ENCODE results near the gene CTNNB1. TPM values are rescaled to one million over a fixed set of nuclear protein-coding genes. Genes with fewer than 3 reads are reported as not detected.

CTNNB1 gene
- polyA plus RNA-seq, 1 donor (not counting 4 experiments of a cell fraction or from before 2014, with no cell fraction given) = 644 TPM

GRCh38 chr3:41199866-41200668 lies 762 bp downstream of the CTNNB1 start:
- Histone ChIP-seq H3K9me3 (ENCODE audit: control insufficient read depth, low read depth, low read length) (no peaks in the 10 kb centered on the region), H3K4me1 (ENCODE audit: control insufficient read depth, extremely low read depth, insufficient read depth, low read length) (peaks cover 23% of the 10 kb centered on the region), H3K9ac (ENCODE audit: control insufficient read depth, extremely low read depth, insufficient read depth, low read length) (peak overlapping the region; percentile 96), H3K79me2 (ENCODE audit: control insufficient read depth, insufficient read depth, low read length) (peaks cover 56% of the 10 kb centered on the region), H3K4me3 (ENCODE audit: control insufficient read depth in 2 of 3, extremely low read depth in 1 of 3, insufficient read depth in 2 of 3, low read depth in 1 of 3, low read length in 3 of 3) (peak overlapping the region; percentile 81 to 98 (median 98)), H4K20me1 (ENCODE audit: control insufficient read depth, extremely low read depth, insufficient read depth, low read length) (peaks cover 30% of the 10 kb centered on the region), H3K27ac (ENCODE audit: control insufficient read depth, insufficient read depth, low read length) (peak overlapping the region; percentile 87), H2AFZ (ENCODE audit: control insufficient read depth, low read length) (no peak overlapping the region), H3K27me3 (ENCODE audit: control insufficient read depth, extremely low read depth, insufficient read depth, low read length) (peaks cover 4% of the 10 kb centered on the region), H3K4me2 (ENCODE audit: control insufficient read depth, extremely low read depth, insufficient read depth, low read depth, low read length) (peak overlapping the region; percentile 79), H3K9me1 (ENCODE audit: control insufficient read depth, extremely low read depth, insufficient read depth, low read length) (no peaks in the 10 kb centered on the region), H3K36me3 (ENCODE audit: control insufficient read depth in 2 of 2, extremely low read depth in 1 of 2, insufficient read depth in 2 of 2, low read length in 2 of 2) (peaks cover 0 to 3% of the 10 kb centered on the region in 2 experiments)
- TF ChIP-seq CTCF (optimal IDR thresholded peaks at IDR 0.05 in 1 of 3, IDR thresholded peaks at IDR 0.05 in 1 of 3, conservative IDR thresholded peaks at IDR 0.05 in 1 of 3; ENCODE audit: extremely low read depth in 1 of 3, insufficient read depth in 2 of 3, low read length in 3 of 3) (no peak), EZH2 (IDR thresholded peaks at IDR 0.05; ENCODE audit: low read length) (no peak)
- DNase-seq (ENCODE audit: low read depth, low spot score) = no peak
- peak; percentile 39 for FAIRE-seq
- dilution Hi-C loops (cut with MboI; ENCODE audit: extremely low pct_ligation_motif_present, low sequenced_read_pairs) = no loop called here

GRCh38 chr3:41200669-41201021 lies 1.3 kb downstream of the CTNNB1 start:
- H3K27me3 ChIP-seq (ENCODE audit: control insufficient read depth, extremely low read depth, insufficient read depth, low read length) = peaks cover 3% of the 10 kb centered on the region
- peaks cover 23% of the 10 kb centered on the region for H3K4me1 ChIP-seq (ENCODE audit: control insufficient read depth, extremely low read depth, insufficient read depth, low read length)
- no peak overlapping the region for H2AFZ ChIP-seq (ENCODE audit: control insufficient read depth, low read length)
- no peak for FAIRE-seq
- TF ChIP-seq EZH2 (IDR thresholded peaks at IDR 0.05; ENCODE audit: low read length) (no peak), CTCF (optimal IDR thresholded peaks at IDR 0.05 in 1 of 3, IDR thresholded peaks at IDR 0.05 in 1 of 3, conservative IDR thresholded peaks at IDR 0.05 in 1 of 3; ENCODE audit: extremely low read depth in 1 of 3, insufficient read depth in 2 of 3, low read length in 3 of 3) (no peak)
- H3K4me3 ChIP-seq (ENCODE audit: control insufficient read depth in 2 of 3, extremely low read depth in 1 of 3, insufficient read depth in 2 of 3, low read depth in 1 of 3, low read length in 3 of 3) = peak overlapping the region; percentile 81 to 98 (median 98)
- H3K9ac ChIP-seq (ENCODE audit: control insufficient read depth, extremely low read depth, insufficient read depth, low read length) = peak overlapping the region; percentile 77
- dilution Hi-C loops (cut with MboI; ENCODE audit: extremely low pct_ligation_motif_present, low sequenced_read_pairs) = no loop called here
- peaks cover 35% of the 10 kb centered on the region for H4K20me1 ChIP-seq (ENCODE audit: control insufficient read depth, extremely low read depth, insufficient read depth, low read length)
- no peaks in the 10 kb centered on the region for H3K9me3 ChIP-seq (ENCODE audit: control insufficient read depth, low read depth, low read length)
- peaks cover 61% of the 10 kb centered on the region for H3K79me2 ChIP-seq (ENCODE audit: control insufficient read depth, insufficient read depth, low read length)
- peaks cover 0 to 3% of the 10 kb centered on the region in 2 experiments for H3K36me3 ChIP-seq (ENCODE audit: control insufficient read depth in 2 of 2, extremely low read depth in 1 of 2, insufficient read depth in 2 of 2, low read length in 2 of 2)
- H3K4me2 ChIP-seq (ENCODE audit: control insufficient read depth, extremely low read depth, insufficient read depth, low read depth, low read length) = peak overlapping the region; percentile 79
- no peak for DNase-seq (ENCODE audit: low read depth, low spot score)
- no peaks in the 10 kb centered on the region for H3K9me1 ChIP-seq (ENCODE audit: control insufficient read depth, extremely low read depth, insufficient read depth, low read length)
- peak overlapping the region; percentile 77 for H3K27ac ChIP-seq (ENCODE audit: control insufficient read depth, insufficient read depth, low read length)

Measured in keratinocyte (primary cell).